ACC112 (cell line): ENCODE data around the gene HES7.
"Not testable (repeated sequence)": the region's sequence is repeated elsewhere in the genome, so short reads cannot be mapped to it uniquely, and the experiment has no call there.

Experiments
- H2AFZ ChIP-seq: fragments of 200-600 bp; sonication (generic); one replicate; pipeline ENCODE4 v1.6.0; 2017; ENCODE audit warnings: antibody characterized with exemption, low read length; ENCODE audit not compliant: unreplicated experiment
- H3K27ac ChIP-seq: fragments of 200-600 bp; sonication (generic); 2 replicates; pipeline ENCODE4 v1.5.1; 2014; ENCODE audit warnings: low read depth, mild to moderate bottlenecking, antibody characterized with exemption, low read length, moderate library complexity
- H3K27me3 ChIP-seq: fragments of 200-600 bp; sonication (generic); 2 replicates; pipeline ENCODE4 v1.6.1; 2014; ENCODE audit warnings: mild to moderate bottlenecking, antibody characterized with exemption, low read length, moderate library complexity, mixed read lengths; ENCODE audit not compliant: insufficient read depth
- H3K36me3 ChIP-seq: fragments of 200-600 bp; sonication (generic); 2 replicates; pipeline ENCODE4 v1.6.1; 2016; ENCODE audit warnings: mild to moderate bottlenecking, antibody characterized with exemption, low read length, moderate library complexity, mixed read lengths; ENCODE audit not compliant: insufficient read depth
- H3K4me1 ChIP-seq: fragments of 200-600 bp; sonication (generic); one replicate; pipeline ENCODE4 v1.6.1; 2016; ENCODE audit warnings: low read length, mixed read lengths; ENCODE audit not compliant: insufficient read depth, unreplicated experiment, control insufficient read depth
- H3K4me3 ChIP-seq: fragments of 200-600 bp; sonication (generic); 2 replicates; pipeline ENCODE4 v1.5.1; 2014; ENCODE audit warnings: mild to moderate bottlenecking, low read depth, low read length
- H3K79me2 ChIP-seq: fragments of 200-600 bp; sonication (generic); one replicate; pipeline ENCODE4 v1.6.0; 2016; ENCODE audit warnings: low read length; ENCODE audit not compliant: control insufficient read depth, unreplicated experiment, insufficient read depth

Gene HES7

DNA sequence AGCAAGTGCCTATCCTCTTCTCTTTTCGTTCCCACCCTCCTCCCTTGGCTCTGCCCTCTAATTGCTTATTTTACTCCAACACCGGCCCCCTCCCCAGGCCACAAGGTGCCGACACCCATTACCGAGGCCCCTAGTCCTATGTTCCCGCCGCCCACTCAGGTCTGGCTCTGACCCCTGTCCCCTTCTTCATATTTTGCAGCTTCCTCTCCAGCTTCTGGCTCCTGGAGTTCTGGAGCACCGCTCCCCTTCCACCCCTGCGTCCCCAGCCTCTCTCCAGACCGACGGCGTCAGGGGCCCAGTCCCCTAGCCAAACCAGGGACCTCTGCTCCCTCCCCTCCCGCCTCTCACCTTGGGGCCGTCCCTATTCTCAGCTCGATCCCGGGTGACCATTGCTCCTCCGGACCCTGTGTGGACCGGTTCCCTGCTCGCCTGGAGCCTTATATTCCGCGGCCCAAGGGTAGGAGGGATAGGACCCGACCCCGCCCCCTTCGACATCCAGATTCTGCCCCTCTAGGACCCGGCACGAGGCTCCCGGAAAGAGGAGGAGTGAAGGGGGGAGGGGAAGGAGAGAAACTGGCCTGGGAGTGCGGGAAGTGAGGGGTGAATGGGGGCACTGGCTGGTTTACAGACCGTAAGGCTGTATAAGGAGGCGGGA lies at the start of gene HES7:
Gene HES7, minus strand, starts transcription at position 412 of the 655 bp plus-strand sequence. Its CDS starts 22 bp downstream, at position 390.
- H2AFZ ChIP-seq, result peak within 1 kb of the TSS; percentile 46
- peak within 1 kb of the TSS; percentile 80 for H3K4me3 ChIP-seq
- H3K27me3 ChIP-seq, result no peaks in the 10 kb centered on the region
- H3K4me1 ChIP-seq, result peaks cover 7% of the 10 kb centered on the region
- H3K27ac ChIP-seq, result peak within 1 kb of the TSS; percentile 1; the same call in 1 of the 2 replicates
- H3K36me3 ChIP-seq, result no peaks in the 10 kb centered on the region
- no peaks in the 10 kb centered on the region for H3K79me2 ChIP-seq

DNA sequence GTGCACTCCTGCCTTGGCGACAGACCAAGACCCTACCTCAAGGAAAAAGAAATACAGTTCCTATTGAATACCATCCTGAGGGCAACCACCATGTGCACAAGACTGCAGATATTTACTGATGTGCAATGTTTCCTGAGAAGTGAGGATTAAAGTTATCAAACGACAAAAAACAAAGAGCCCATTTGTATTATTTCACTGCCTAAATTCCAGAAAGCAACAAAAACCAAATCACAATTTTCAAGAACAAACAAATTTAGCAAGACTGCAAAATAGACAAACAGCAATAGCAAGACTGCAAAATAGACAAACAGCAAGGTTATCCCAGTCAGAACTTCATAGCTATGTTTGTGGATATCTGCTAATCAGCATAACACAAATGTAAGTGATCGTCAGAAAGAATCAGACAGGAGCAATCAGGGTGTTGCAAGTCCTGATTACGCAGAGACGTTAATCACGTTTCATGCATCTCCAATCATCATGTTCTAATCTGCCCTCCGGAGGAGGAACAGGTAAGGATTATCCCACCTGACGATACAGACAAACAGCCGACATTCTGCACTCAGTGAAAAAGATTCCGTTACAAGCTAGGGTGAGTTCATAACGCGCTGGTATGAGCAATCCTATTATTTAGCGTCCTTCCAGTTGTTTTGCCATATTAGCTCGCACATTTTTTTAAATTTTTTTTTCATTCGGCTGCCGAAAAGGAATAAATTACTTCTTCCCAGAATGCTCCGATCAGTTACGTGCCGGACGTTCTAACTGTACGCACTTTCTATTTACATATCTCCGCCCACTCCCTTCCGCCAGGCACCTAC lies 49.4 kb upstream of the HES7 start:
- Histone ChIP-seq H2AFZ (no peak overlapping the region), H3K27ac (peak overlapping the region; percentile 94)

DNA sequence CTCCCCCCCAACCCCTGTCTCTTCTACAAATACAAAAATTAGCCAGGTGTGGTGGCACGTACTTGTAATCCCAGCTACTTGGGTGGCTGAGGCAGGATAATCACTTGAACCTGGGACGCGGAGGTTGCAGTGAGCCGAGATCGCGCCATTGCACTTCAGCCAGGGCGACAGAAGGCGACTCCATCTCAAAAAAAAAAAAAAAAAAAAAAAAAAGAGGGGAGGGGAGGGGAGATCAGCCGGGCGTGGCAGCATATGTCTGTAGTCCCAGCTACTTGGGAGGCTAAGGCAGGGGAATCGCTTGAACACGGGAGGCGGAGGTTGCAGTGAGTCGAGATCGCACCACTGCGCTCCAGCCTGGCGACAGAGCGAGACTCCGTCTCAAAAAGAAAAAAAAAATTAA lies 46.3 kb upstream of the HES7 start:
- not testable (repeated sequence) for H3K27ac ChIP-seq, H3K4me3 ChIP-seq, H3K36me3 ChIP-seq, H3K27me3 ChIP-seq, H2AFZ ChIP-seq, H3K79me2 ChIP-seq
- peaks cover 20% of the 10 kb centered on the region for H3K4me1 ChIP-seq

More for the DNA sequence above, 49.4 kb upstream of the HES7 start:
- Histone ChIP-seq H3K4me1 (peaks cover 26% of the 10 kb centered on the region), H3K27me3 (no peaks in the 10 kb centered on the region), H3K79me2 (peaks cover 20% of the 10 kb centered on the region), H3K36me3 (no peaks in the 10 kb centered on the region), H3K4me3 (peak overlapping the region; percentile 73)

DNA sequence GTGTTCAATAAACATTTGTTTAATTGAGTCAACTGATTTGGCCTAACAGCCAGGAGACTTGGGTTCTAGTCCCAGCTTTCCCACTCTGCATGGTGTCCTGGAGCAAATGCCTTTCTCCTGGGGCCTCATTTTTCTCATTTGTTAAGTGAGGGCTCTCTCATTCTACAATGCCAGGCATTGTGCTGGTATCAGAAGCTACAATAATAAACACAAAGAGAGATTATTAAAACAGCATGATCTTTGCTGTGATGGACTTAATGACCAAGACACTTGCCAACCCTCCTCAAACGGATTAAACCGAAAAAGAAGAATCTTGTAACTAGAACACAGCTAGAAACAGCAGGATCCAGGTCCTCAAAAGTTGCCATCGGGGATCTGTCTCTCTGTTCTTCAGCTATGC lies 43.6 kb upstream of the HES7 start:
- no peak overlapping the region for H2AFZ ChIP-seq
- H3K79me2 ChIP-seq, result peaks cover 2% of the 10 kb centered on the region
- no peaks in the 10 kb centered on the region for H3K27me3 ChIP-seq
- H3K27ac ChIP-seq, result no peak overlapping the region
- H3K4me3 ChIP-seq, result no peak overlapping the region
- H3K36me3 ChIP-seq, result no peaks in the 10 kb centered on the region
- H3K4me1 ChIP-seq, result peaks cover 27% of the 10 kb centered on the region

- no peaks in the 10 kb centered on the region for H3K27me3 ChIP-seq
- H3K4me1 ChIP-seq, result peaks cover 25% of the 10 kb centered on the region
- no peak overlapping the region for H3K4me3 ChIP-seq
- H3K27ac ChIP-seq, result peak overlapping the region; percentile 91
- H3K36me3 ChIP-seq, result no peaks in the 10 kb centered on the region
- H2AFZ ChIP-seq, result no peak overlapping the region
- peaks cover 10% of the 10 kb centered on the region for H3K79me2 ChIP-seq
These were observed 42.8 kb upstream of the HES7 start for GRCh38 chr17:8166731-8167130.

DNA sequence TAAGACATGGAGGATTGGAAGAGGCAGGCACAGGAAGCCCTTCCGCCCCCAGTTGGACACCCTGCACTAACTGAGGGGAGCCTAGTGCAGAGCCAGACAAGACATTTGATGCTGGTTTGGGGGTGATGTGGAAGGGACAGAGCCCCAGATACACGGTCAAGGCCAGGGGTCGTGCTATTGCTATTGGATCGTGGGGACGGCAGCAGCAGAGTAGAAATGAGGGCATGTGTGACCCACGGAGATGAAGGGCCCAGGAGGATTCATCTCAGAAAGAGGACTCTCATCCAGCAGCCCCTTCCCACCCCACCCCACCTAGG lies 40.9 kb upstream of the HES7 start:
- H3K4me3 ChIP-seq, result no peak overlapping the region
- H2AFZ ChIP-seq, result no peak overlapping the region
- no peaks in the 10 kb centered on the region for H3K36me3 ChIP-seq
- H3K79me2 ChIP-seq, result peaks cover 20% of the 10 kb centered on the region
- no peaks in the 10 kb centered on the region for H3K27me3 ChIP-seq
- H3K27ac ChIP-seq, result peak overlapping the region; percentile 80
- peaks cover 35% of the 10 kb centered on the region for H3K4me1 ChIP-seq

GRCh38 chr17:8163978-8164814 lies 40.3 kb upstream of the HES7 start:
- Histone ChIP-seq H3K36me3 (no peaks in the 10 kb centered on the region), H2AFZ (peak overlapping the region; percentile 1), H3K4me1 (peaks cover 35% of the 10 kb centered on the region), H3K79me2 (peaks cover 23% of the 10 kb centered on the region), H3K27me3 (no peaks in the 10 kb centered on the region), H3K4me3 (no peak overlapping the region), H3K27ac (peak overlapping the region; percentile 80)

DNA sequence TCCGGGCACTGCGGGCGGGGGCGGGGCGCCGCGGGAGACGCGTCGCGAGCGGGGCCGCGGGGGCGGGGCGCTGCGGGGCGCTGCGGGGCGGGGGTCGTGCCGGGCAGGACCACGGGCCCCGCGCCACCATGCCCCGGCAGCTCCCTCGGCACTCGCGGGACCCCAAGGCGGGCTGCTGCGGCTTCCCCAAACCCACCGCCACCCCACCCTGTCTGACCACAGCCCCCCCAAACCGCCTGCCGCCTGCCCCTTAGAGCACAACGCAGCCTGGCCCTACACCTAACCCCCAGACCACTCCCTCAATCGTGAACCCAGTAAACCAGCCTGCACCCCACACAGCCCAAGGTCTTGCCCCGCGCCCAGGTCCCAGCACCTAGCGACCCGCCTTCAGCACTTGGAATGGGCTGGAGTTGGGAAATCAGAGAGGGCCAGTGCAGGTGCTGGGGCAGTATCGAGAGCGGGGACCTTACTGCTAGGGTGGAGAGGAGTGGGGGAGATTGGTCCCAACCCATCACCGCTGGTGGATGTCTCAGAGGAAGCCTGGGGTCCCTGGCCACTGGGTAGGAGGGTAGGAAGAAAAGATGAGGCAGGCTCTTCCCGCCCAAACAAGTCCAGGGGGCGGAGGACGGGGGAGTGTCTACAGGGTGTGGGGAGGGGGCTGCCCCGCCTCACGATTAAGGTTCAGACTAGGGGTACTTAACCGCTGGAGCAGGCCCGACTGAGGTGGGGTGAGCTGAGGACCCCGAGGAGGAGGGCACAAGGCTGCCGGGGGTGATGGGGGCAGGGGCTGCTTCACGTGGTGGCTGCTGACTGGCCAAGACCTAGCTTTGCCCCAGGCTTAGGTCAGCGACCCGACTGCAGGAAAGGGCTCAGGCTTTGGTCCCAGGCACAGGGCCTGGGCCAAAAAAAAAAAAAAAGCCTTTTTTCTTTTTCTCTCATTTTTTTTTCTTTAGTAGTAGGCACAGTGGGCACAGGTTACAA lies 39.4 kb upstream of the HES7 start:
- Histone ChIP-seq H3K79me2 (peaks cover 23% of the 10 kb centered on the region), H3K4me3 (peak overlapping the region; percentile 97), H3K27ac (peak overlapping the region; percentile 80), H3K36me3 (no peaks in the 10 kb centered on the region), H3K4me1 (peaks cover 35% of the 10 kb centered on the region), H2AFZ (peak overlapping the region; percentile 94), H3K27me3 (no peaks in the 10 kb centered on the region)

GRCh38 chr17:8162233-8162996 lies 38.5 kb upstream of the HES7 start, which contains the start of gene VAMP2:
Gene VAMP2 (minus strand): TSS chr17:8162948. CDS start chr17:8162879, 69 bp downstream.
- Histone ChIP-seq H3K4me3 (peak within 1 kb of the TSS; percentile 97), H2AFZ (peak within 1 kb of the TSS; percentile 94), H3K4me1 (peaks cover 35% of the 10 kb centered on the region), H3K27me3 (no peaks in the 10 kb centered on the region), H3K36me3 (no peaks in the 10 kb centered on the region), H3K79me2 (peaks cover 23% of the 10 kb centered on the region), H3K27ac (peak within 1 kb of the TSS; percentile 89)
